K562 (cell line): ENCODE results near the gene BAIAP3. TPM values are rescaled to one million over a fixed set of nuclear protein-coding genes. Genes with fewer than 3 reads are reported as not detected.
A peak's percentile ranks its signal among the peaks of the same experiment; 100 is the strongest.

ENCODE experiments used
- ARHGAP35 ChIP-seq: fragments of 450-650 bp; IDR thresholded peaks from 2 replicates; pipeline ENCODE4 v1.6.1; 2018; ENCODE audit not compliant: partially characterized antibody
- CBFA2T2 ChIP-seq: fragments of 450-650 bp; conservative IDR thresholded peaks from 2 replicates; pipeline ENCODE4 v1.6.1; 2017; ENCODE audit warnings: mild to moderate bottlenecking
- CCNT2 ChIP-seq: IDR thresholded peaks from 2 replicates; pipeline ENCODE4 v1.6.1; 2011; ENCODE audit warnings: borderline replicate concordance, low read depth, mild to moderate bottlenecking, moderate library complexity, mixed read lengths, low read length; ENCODE audit not compliant: insufficient read length; ENCODE audit errors: extremely low read depth
- CHD2 ChIP-seq: IDR thresholded peaks from 2 replicates; pipeline ENCODE4 v1.6.1; 2011; ENCODE audit warnings: low read depth, low read length
- CHD4 ChIP-seq: fragments of 200-600 bp; sonication (generic); IDR thresholded peaks from 3 replicates; pipeline ENCODE4 v1.6.1; 2012; ENCODE audit warnings: low read depth, mild to moderate bottlenecking, mixed read lengths, low read length, inconsistent platforms; ENCODE audit not compliant: insufficient read depth, insufficient replicate concordance, poor library complexity, severe bottlenecking
- CTBP1 ChIP-seq: fragments of 450-650 bp; IDR thresholded peaks from 2 replicates; pipeline ENCODE4 v1.6.1; 2016; ENCODE audit warnings: borderline replicate concordance
- ELF1 ChIP-seq: fragments of 200-800 bp; sonication (Bioruptor generic); IDR thresholded peaks from 2 replicates; pipeline ENCODE4 v1.6.1; 2016; ENCODE audit warnings: missing genetic modification characterization, missing compliant biosample characterization
- ETV1 ChIP-seq: fragments of 450-650 bp; conservative IDR thresholded peaks from 2 replicates; pipeline ENCODE4 v1.6.1; 2016; ENCODE audit warnings: missing genetic modification characterization, control low read depth, low read depth, missing compliant biosample characterization
- FOXK2 ChIP-seq, 2 experiments: fragments of 450-650 bp; IDR thresholded peaks in 1 of 2; conservative IDR thresholded peaks in 1 of 2; 2 replicates each; pipeline ENCODE4 v1.6.1; 2016; ENCODE audit warnings: low read depth in 2 of 2, mild to moderate bottlenecking in 1 of 2
- GABPB1 ChIP-seq: sonication (generic); formaldehyde crosslinking; IDR thresholded peaks from 2 replicates; pipeline ENCODE4 v1.8.0; 2022; ENCODE audit warnings: mild to moderate bottlenecking, missing genetic modification reagents
- HDAC1 ChIP-seq, 2 experiments: fragments of 450-650 bp; IDR thresholded peaks; 2 replicates each; pipeline ENCODE4 v1.6.1; 2016 to 2017; ENCODE audit warnings: inconsistent platforms in 1 of 2, mild to moderate bottlenecking in 1 of 2, moderate library complexity in 1 of 2
- HDAC2 ChIP-seq: fragments of 450-650 bp; IDR thresholded peaks from 2 replicates; pipeline ENCODE4 v1.6.1; 2016; ENCODE audit warnings: mild to moderate bottlenecking
- HMGN3 ChIP-seq: IDR thresholded peaks from 2 replicates; pipeline ENCODE4 v1.6.1; 2011; ENCODE audit warnings: borderline replicate concordance, low read depth, mild to moderate bottlenecking, mixed read lengths, low read length; ENCODE audit not compliant: insufficient read length; ENCODE audit errors: extremely low read depth
- KDM1A ChIP-seq, 2 experiments: fragments of 450-650 bp; IDR thresholded peaks; 2 replicates each; pipeline ENCODE4 v1.6.1; 2016; ENCODE audit warnings: mild to moderate bottlenecking in 2 of 2
- NFRKB ChIP-seq: fragments of 450-650 bp; IDR thresholded peaks from 2 replicates; pipeline ENCODE4 v1.6.1; 2016; ENCODE audit warnings: low read depth
- PCBP1 ChIP-seq: fragments of 200-400 bp; formaldehyde crosslinking; IDR thresholded peaks from 2 replicates; pipeline ENCODE4 v1.6.1; 2018; ENCODE audit warnings: mild to moderate bottlenecking, low read depth, low read length; ENCODE audit not compliant: poor library complexity, severe bottlenecking
- PHF20 ChIP-seq: fragments of 450-650 bp; IDR thresholded peaks from 2 replicates; pipeline ENCODE4 v1.6.1; 2018; ENCODE audit not compliant: partially characterized antibody
- RBM25 ChIP-seq: fragments of 200-400 bp; formaldehyde crosslinking; IDR thresholded peaks from 2 replicates; pipeline ENCODE4 v1.6.1; 2018; ENCODE audit warnings: low read length, low read depth, moderate library complexity; ENCODE audit not compliant: severe bottlenecking
- SAFB ChIP-seq: fragments of 200-400 bp; formaldehyde crosslinking; IDR thresholded peaks from 2 replicates; pipeline ENCODE4 v1.6.1; 2017; ENCODE audit warnings: low read depth, low read length, borderline replicate concordance
- SAP30 ChIP-seq: fragments of 200-600 bp; sonication (generic); IDR thresholded peaks from 2 replicates; pipeline ENCODE4 v1.6.1; 2012; ENCODE audit warnings: borderline replicate concordance, low read depth, mild to moderate bottlenecking, moderate library complexity, low read length, control low read depth, inconsistent platforms; ENCODE audit not compliant: insufficient read depth, poor library complexity, severe bottlenecking
- SMAD4 ChIP-seq: fragments of 250-450 bp; sonication (Bioruptor Pico); conservative IDR thresholded peaks from 2 replicates; pipeline ENCODE4 v1.8.0; 2021; ENCODE audit warnings: inconsistent platforms, mild to moderate bottlenecking, moderate library complexity
- SREBF1 ChIP-seq: fragments of 150-350 bp; IDR thresholded peaks from 2 replicates; pipeline ENCODE4 v1.6.1; 2014; ENCODE audit warnings: antibody characterized with exemption, low read depth, low read length, borderline replicate concordance
- TAF1 ChIP-seq: IDR thresholded peaks from 2 replicates; pipeline ENCODE4 v1.6.1; 2011; ENCODE audit warnings: mild to moderate bottlenecking, low read length, moderate library complexity; ENCODE audit not compliant: insufficient read depth, control insufficient read depth, severe bottlenecking; ENCODE audit errors: extremely low read depth
- ZBTB8A ChIP-seq: fragments of 450-650 bp; IDR thresholded peaks from 2 replicates; pipeline ENCODE4 v1.6.1; 2018; ENCODE audit warnings: mild to moderate bottlenecking, moderate library complexity; ENCODE audit not compliant: partially characterized antibody
- ZNF121 ChIP-seq: sonication (generic); formaldehyde crosslinking; conservative IDR thresholded peaks from 2 replicates; pipeline ENCODE4 v1.8.0; 2022; ENCODE audit warnings: missing genetic modification reagents
- ZNF24 ChIP-seq: fragments of 450-650 bp; IDR thresholded peaks from 2 replicates; pipeline ENCODE4 v1.6.1; 2016
- ZNF740 ChIP-seq, 3 experiments: fragments of 200-800 bp in 1 of 3; sonication (Bioruptor generic) in 1 of 3; sonication (generic) in 1 of 3; formaldehyde crosslinking in 1 of 3; IDR thresholded peaks; 2 replicates each; pipeline versions ENCODE4 v1.6.1 to v1.8.0; 2016 to 2022; ENCODE audit warnings: mild to moderate bottlenecking in 2 of 3, missing compliant biosample characterization in 2 of 3, missing genetic modification characterization in 2 of 3, missing genetic modification reagents in 1 of 3
- polyA plus RNA-seq, 8 experiments: library from polyadenylated mRNA; depleted of rRNA in 4 of 8; stranded (reverse) in 5 of 8; unstranded in 3 of 8; fragments of >200 nt; fragmentation: Nextera tagmentation in 2 of 8; fragmentation: Illumina TruSeq in 1 of 8; extraction: Ambion mirVana in 2 of 8; extraction: Trizol in 1 of 8; gene quantifications; 2 replicates each; pipeline versions ENCODE4 v1.2.1 to v1.2.3, GENCODE V29; 2011 to 2014; ENCODE audit warnings: inconsistent platforms in 1 of 8, missing spikeins in 1 of 8
- total RNA-seq, 7 experiments: library from RNA; depleted of rRNA in 6 of 7; stranded (reverse); fragments of >200 nt in 6 of 7; fragmentation: Illumina TruSeq in 2 of 7; extraction: Trizol in 2 of 7; gene quantifications; 2 replicates each; pipeline versions ENCODE4 v1.2.1 to v1.2.3, GENCODE V29; 2011 to 2021; ENCODE audit warnings: low replicate concordance in 1 of 7

BAIAP3 gene
- total and polyA plus RNA-seq, 9 of the 15 experiments (the other 6 are each of a cell fraction or from before 2014, with no cell fraction given), result 0.03 to 4.5 (median 0.57) TPM; not detected in 1

GRCh38 chr16:1308036-1308976 is 25.1 kb upstream of the BAIAP3 start (continued):
- TF ChIP-seq SAP30, result peak; percentile 42
- peak; percentile 96 for TF ChIP-seq NFRKB
- TF ChIP-seq CCNT2, result peak; percentile 82
- TF ChIP-seq TAF1, result peak; percentile 28
- peak; percentile 78 for TF ChIP-seq ARHGAP35
- TF ChIP-seq KDM1A (IDR thresholded peaks at IDR 0.05), result peak in 1 of 2 experiments; percentile 66; a peak in 2 of 4 replicates
- TF ChIP-seq PHF20, result peak; percentile 54
- no peak for TF ChIP-seq ZBTB8A
- no peak for TF ChIP-seq RBM25
- peak; percentile 66 for TF ChIP-seq ELF1
- no peak for TF ChIP-seq ZNF121 (CRISPR knock-in tag)
- TF ChIP-seq CHD4, result peak; percentile 84
- peak in 1 of 2 experiments; percentile 44; a peak in 2 of 4 replicates for TF ChIP-seq HDAC1 (IDR thresholded peaks at IDR 0.05)
- TF ChIP-seq SMAD4 (CRISPR knock-in tag), result 0 out of 2 replicates have a peak, but pooled peaks have one; percentile 15
- TF ChIP-seq SAFB, result peak; percentile 99
- peak; percentile 83 for TF ChIP-seq HMGN3
- no peak; the same call in 1 of the 2 replicates for TF ChIP-seq ZNF740 (CRISPR knock-in tag; IDR thresholded peaks at IDR 0.05)
- TF ChIP-seq ZNF740 (tag; IDR thresholded peaks at IDR 0.05), result peak in 1 of 2 experiments; percentile 57; a peak in 2 of 4 replicates
- TF ChIP-seq ZNF24, result peak; percentile 100
- no peak for TF ChIP-seq CBFA2T2
- 0 out of 2 replicates have a peak, but pooled peaks have one; percentile 45 for TF ChIP-seq HDAC2
- peak; percentile 8 to 16; a peak in 1 of 4 replicates for TF ChIP-seq FOXK2 (conservative IDR thresholded peaks at IDR 0.05 in 1 of 2, IDR thresholded peaks at IDR 0.05 in 1 of 2; ENCODE audit: low read depth in 2 of 2)
- TF ChIP-seq GABPB1 (CRISPR knock-in tag), result peak; percentile 17; the same call in 1 of the 2 replicates
- no peak; the same call in 1 of the 2 replicates for TF ChIP-seq CTBP1
- peak; percentile 43 for TF ChIP-seq PCBP1
- TF ChIP-seq CHD2, result no peak
- TF ChIP-seq ETV1 (tag), result 0 out of 2 replicates have a peak, but pooled peaks have one; percentile 21
- TF ChIP-seq SREBF1, result no peak
